GM19239 (cell line): ENCODE data around the gene RNF14.
A peak's percentile ranks its signal among the peaks of the same experiment; 100 is the strongest.

ENCODE experiments used
- DNase-seq: peaks from one replicate; pipeline ENCODE4 v3.0.0; 2011; ENCODE audit warnings: low spot score; ENCODE audit not compliant: insufficient read length
- FAIRE-seq: peaks from 2 replicates; lab custom pipeline; 2011; peaks lifted over from hg19 to GRCh38; lab: Jason Lieb, UNC

RNF14 gene

GRCh38 chr5:141945511-141946051 lies 23.3 kb upstream of the RNF14 start:
- FAIRE-seq (no peak), DNase-seq (no peak)

DNA sequence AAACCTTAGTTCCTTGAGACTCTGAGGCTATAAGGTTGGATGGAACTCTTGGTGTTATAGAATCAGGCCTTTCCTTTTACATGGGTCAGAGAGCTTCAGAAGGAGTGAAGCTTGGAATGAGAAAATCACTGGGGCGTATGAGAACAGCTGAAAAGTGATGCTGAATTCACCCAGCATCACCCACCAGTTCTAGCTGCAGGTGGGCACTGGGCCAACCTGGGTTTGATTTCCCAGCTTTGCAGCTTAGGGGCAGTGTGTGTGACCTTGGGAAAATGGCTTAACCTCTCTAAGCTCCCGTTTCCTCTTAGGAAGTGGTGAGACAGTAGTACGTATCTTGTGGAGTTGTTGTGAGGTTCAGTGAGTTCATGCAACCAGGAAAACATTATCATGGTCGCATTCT lies 21.6 kb upstream of the RNF14 start:
- DNase-seq (no peak), FAIRE-seq (no peak)

DNA sequence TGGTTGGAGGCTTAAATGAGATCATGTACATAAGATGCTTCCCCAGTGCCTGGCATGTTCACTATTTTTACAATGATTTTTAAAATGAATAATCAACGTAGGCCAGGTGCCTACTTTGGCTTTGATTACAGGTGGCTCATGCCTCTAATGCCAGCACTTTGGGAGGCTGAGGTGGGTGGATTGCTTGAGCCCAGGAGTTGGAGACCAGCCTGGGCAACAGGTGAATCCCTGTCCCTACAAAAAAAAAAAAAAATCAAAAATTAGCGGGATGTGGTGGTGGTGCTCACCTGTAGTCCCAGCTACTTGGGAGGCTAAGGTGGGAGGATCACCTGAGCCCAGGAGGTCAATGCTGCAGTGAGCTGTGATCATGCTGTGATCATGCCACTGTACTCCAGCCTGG lies 20.1 kb upstream of the RNF14 start:
- FAIRE-seq (no peak), DNase-seq (no peak)

GRCh38 chr5:141949511-141949910 lies 19.4 kb upstream of the RNF14 start:
- DNase-seq (no peak), FAIRE-seq (no peak)

DNA sequence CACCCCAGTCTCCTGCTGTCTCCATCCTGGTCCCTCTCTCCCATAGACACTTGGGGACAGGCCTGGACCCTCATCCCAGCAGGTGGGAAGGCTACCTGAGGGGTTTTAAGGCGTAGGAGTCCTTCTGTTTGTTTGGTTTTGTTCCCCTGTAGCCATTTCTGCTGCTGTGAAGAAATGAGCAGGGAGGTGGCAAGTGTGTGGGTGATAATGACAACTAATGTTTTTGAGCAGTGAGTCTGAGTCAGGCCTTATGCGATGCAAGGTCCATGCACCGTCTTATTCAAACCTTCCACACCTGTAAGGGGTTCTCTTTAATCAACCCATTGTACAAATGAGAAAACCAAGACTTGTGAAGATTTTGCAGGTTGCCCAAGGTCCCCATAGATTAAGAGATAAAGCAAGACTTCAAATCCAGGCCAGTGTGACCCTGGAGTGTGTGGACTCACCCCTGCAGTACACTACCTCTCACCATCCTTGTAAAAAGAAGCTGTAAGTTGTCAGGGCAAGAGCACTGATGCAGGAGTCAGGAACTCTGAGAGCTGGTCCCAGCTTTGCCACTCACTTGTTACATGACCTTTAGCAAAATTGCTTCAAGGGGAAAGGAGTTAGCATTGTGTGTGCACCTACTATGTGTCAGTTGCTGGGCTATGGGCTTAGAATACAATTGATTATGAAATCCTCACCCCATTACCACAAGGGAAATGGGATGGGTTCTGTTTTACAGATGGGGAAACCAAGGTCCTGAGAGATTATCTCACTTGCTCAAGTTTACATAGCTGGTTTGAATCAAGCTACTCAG lies 18.5 kb upstream of the RNF14 start:
- no peak for DNase-seq
- FAIRE-seq, result no peak

GRCh38 chr5:141951332-141951781 lies 17.5 kb upstream of the RNF14 start:
- DNase-seq (peak; percentile 62), FAIRE-seq (no peak)

DNA sequence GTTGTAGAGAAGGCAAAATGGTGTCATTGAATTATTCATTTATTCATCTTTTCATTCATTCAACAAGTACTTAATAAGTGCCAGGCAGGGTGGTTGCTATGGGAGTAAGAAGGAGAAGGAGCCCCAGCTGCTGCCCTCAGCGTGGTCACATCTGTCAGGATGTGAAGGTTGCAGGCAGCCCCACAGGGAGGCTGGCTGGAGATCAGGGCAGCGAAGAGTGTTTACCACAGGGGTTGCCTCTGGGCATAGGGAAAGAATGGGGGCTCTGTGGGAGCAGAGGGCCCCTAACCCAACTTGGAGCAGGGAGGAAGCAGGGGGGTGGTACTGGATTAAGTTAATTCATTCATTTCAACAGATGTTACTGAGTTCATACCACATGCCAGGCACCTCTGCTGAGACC lies 16.9 kb upstream of the RNF14 start:
- DNase-seq, result no peak
- FAIRE-seq, result no peak

- no peak for DNase-seq
- FAIRE-seq, result no peak
Observed at GRCh38 chr5:141954194-141954593, 14.7 kb upstream of the RNF14 start.

DNA sequence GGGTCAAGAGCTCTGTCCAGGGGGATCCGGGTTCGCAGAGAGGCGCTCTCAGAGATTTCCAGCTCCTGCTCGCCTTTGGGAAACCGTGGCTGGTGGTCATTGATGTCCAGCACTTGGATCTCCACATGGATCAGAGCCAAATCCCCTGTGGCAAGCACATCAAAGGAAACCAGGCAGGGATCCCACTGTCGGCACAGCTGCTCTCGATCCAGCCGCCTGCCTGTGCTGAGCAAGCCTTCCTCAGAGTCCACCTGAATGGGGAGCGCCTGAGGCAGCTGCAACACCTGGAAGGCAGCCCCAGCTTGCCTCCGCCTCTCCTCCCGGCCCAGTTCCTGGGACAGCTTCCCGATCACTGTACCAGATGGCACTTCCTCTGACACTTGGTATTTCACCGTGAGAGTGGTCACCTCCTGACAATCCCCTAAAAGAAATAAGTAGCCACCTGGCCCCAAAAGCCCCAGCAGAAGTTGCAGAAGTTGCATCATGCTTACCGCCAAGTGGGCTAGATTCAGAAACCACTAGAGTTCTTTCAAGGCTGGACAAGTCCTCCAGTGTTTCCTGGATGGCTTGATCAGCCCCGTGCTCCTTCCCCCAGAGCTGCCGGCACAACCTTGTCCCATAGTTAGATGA lies 11.4 kb upstream of the RNF14 start:
- DNase-seq (no peak), FAIRE-seq (no peak)

DNA sequence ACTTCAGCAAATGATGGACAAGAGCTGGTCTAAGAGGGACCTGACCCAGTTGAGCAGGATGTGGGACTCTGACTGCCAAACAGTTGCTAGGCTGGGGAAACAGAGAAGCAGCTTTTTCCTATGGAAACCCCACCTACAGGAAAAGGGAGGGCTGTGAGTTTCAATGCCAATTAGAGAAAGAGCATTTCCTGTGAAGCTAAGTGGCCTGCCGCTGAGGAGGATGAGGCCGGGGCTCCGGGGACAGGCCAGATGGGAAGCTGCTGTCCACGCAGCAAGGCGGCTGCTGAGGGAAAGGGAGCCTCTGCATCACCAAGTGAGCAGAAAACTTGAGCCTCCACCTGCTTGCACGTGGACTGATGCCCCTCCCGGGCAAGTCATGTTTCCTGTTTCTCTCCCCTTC lies 10.8 kb upstream of the RNF14 start, which contains the start of gene PCDH12:
PCDH12 (minus strand) TSS at position 90 of the 400 bp plus-strand sequence. CDS start 351 bp downstream, outside the sequence.
- DNase-seq, result no peak

DNA sequence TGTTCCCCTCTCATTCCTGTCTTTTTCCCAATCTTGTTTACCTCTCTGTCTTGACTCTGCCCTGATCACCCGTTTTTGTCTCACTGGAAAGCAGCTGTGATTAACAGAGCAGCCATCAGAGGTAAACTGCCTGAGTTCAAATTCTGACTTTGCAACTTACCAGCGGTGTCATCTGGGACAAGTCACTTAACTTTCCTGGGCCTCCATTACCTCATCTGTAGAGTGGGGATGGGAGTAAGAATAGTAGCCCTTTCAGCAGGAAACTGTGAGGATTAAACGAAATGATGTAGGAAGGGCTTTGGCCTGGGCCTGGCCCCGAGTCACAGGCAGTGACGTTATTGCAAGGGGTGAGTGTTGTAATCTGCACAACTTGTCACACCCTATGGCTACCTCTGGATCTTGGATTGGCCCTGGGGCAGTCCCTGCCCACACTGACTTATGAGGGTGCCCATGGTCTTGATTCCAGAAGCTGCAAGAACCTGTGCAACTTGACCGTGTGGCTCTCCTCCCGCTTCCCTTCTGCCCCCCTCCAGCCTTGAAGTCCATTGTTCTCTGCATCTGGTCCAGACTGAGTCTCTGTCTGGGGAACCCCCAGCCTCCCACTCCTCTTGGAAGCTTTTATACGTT lies 10.2 kb upstream of the RNF14 start:
- FAIRE-seq (no peak), DNase-seq (no peak)

More for the DNA sequence above, 10.8 kb upstream of the RNF14 start, which contains the start of gene PCDH12:
- peak; percentile 44 for FAIRE-seq

GRCh38 chr5:141960018-141960417 lies 8.9 kb upstream of the RNF14 start:
- DNase-seq, result no peak
- FAIRE-seq, result no peak

- FAIRE-seq, result peak; percentile 98
- DNase-seq, result peak; percentile 72
Observed at GRCh38 chr5:141960449-141961323, 8.2 kb upstream of the RNF14 start.

GRCh38 chr5:141961466-141961865 lies 7.4 kb upstream of the RNF14 start:
- FAIRE-seq (no peak), DNase-seq (no peak)

- FAIRE-seq (no peak), DNase-seq (no peak)
Observed at GRCh38 chr5:141963701-141964100, 5.2 kb upstream of the RNF14 start.

GRCh38 chr5:141965071-141965470 lies 3.8 kb upstream of the RNF14 start:
- FAIRE-seq, result no peak
- no peak for DNase-seq

GRCh38 chr5:141966275-141966962 lies 2.5 kb upstream of the RNF14 start:
- FAIRE-seq, result no peak
- DNase-seq, result no peak

DNA sequence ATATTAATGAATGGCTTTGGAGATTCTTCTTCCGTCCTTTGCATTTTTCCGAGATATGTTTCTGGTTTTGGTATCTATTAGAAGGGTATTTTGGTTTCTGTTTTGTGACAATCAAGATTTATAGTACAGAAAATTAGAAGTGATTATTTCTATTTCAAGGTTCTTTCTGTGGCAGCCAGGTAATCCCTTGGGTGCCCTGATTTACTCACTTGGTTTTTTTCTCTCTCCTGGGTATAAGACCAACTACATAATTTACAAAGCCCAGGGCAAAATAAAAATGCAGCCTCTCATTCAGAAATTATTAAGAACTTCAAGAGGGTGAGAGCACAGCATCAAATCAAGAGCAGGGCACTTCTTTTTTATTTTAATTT lies 2.0 kb upstream of the RNF14 start:
- FAIRE-seq (peak; percentile 70), DNase-seq (no peak)
